ENCODE measurements around the gene TRPC4. TPM values are rescaled to one million over a fixed set of nuclear protein-coding genes. Genes with fewer than 3 reads are reported as not detected.

TRPC4 gene
- total RNA-seq, 1 donor from 2014 or later, result 2.6 TPM

DNA sequence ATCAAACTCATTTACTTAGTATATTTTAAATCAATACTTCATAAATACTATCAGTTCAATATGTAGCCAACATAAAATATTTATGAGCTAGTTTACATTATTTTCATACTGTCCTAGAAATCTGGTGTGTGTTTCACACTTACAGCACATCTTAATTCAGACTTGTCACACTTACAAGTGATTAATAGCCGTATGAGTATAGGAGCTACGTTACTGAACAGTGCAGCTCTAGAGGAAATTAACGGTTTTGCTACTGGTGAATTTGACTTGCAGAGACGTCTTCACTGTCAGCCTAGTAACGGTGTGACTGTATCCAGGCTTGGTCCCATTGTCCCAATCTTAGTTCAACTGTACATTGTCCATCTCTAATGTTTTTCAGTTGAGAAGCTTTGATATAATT is 237.3 kb downstream of the TRPC4 start:
- TF ChIP-seq, protein P1, sequence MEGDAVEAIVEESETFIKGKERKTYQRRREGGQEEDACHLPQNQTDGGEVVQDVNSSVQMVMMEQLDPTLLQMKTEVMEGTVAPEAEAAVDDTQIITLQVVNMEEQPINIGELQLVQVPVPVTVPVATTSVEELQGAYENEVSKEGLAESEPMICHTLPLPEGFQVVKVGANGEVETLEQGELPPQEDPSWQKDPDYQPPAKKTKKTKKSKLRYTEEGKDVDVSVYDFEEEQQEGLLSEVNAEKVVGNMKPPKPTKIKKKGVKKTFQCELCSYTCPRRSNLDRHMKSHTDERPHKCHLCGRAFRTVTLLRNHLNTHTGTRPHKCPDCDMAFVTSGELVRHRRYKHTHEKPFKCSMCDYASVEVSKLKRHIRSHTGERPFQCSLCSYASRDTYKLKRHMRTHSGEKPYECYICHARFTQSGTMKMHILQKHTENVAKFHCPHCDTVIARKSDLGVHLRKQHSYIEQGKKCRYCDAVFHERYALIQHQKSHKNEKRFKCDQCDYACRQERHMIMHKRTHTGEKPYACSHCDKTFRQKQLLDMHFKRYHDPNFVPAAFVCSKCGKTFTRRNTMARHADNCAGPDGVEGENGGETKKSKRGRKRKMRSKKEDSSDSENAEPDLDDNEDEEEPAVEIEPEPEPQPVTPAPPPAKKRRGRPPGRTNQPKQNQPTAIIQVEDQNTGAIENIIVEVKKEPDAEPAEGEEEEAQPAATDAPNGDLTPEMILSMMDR (IDR thresholded peaks at IDR 0.05; ENCODE audit: insufficient read depth, low read length, poor library complexity, severe bottlenecking), result no peak

GRCh38 chr13:37627428-37627827 is 242.1 kb downstream of the TRPC4 start:
- no peak overlapping the region for H3K4me3 ChIP-seq (ENCODE audit: low read depth, low read length)
- TF ChIP-seq, protein P1 (IDR thresholded peaks at IDR 0.05; ENCODE audit: insufficient read depth, low read length, poor library complexity, severe bottlenecking), result no peak
- no peaks in the 10 kb centered on the region for H3K27me3 ChIP-seq (ENCODE audit: control insufficient read depth, insufficient read depth, low read length)
- no peak for DNase-seq (ENCODE audit: low read depth)
- no peaks in the 10 kb centered on the region for H3K36me3 ChIP-seq (ENCODE audit: control insufficient read depth, insufficient read depth, low read length)

More for the DNA sequence above, 237.3 kb downstream of the TRPC4 start:
- Histone ChIP-seq H3K4me3 (ENCODE audit: low read depth, low read length) (no peak overlapping the region), H3K27me3 (ENCODE audit: control insufficient read depth, insufficient read depth, low read length) (no peaks in the 10 kb centered on the region), H3K36me3 (ENCODE audit: control insufficient read depth, insufficient read depth, low read length) (no peaks in the 10 kb centered on the region)
- no peak for DNase-seq (ENCODE audit: low read depth)

GRCh38 chr13:37621811-37622361 is 247.7 kb downstream of the TRPC4 start:
- Histone ChIP-seq H3K36me3 (ENCODE audit: control insufficient read depth, insufficient read depth, low read length) (no peaks in the 10 kb centered on the region), H3K27me3 (ENCODE audit: control insufficient read depth, insufficient read depth, low read length) (no peaks in the 10 kb centered on the region), H3K4me3 (ENCODE audit: low read depth, low read length) (no peak overlapping the region)
- DNase-seq (ENCODE audit: low read depth), result no peak
- TF ChIP-seq, protein P1 (IDR thresholded peaks at IDR 0.05; ENCODE audit: insufficient read depth, low read length, poor library complexity, severe bottlenecking), result no peak

GRCh38 chr13:37618554-37618953 is 251.0 kb downstream of the TRPC4 start:
- peak; percentile 10 for DNase-seq (ENCODE audit: low read depth)
- TF ChIP-seq, protein P1 (IDR thresholded peaks at IDR 0.05; ENCODE audit: insufficient read depth, low read length, poor library complexity, severe bottlenecking), result no peak
- H3K36me3 ChIP-seq (ENCODE audit: control insufficient read depth, insufficient read depth, low read length), result no peaks in the 10 kb centered on the region

GRCh38 chr13:37617173-37617572 is 252.4 kb downstream of the TRPC4 start:
- no peaks in the 10 kb centered on the region for H3K27me3 ChIP-seq (ENCODE audit: control insufficient read depth, insufficient read depth, low read length)
- H3K4me3 ChIP-seq (ENCODE audit: low read depth, low read length), result no peak overlapping the region
- TF ChIP-seq, protein P1 (IDR thresholded peaks at IDR 0.05; ENCODE audit: insufficient read depth, low read length, poor library complexity, severe bottlenecking), result no peak
- H3K36me3 ChIP-seq (ENCODE audit: control insufficient read depth, insufficient read depth, low read length), result no peaks in the 10 kb centered on the region
- DNase-seq (ENCODE audit: low read depth), result peak; percentile 91

More at GRCh38 chr13:37618554-37618953, 251.0 kb downstream of the TRPC4 start:
- Histone ChIP-seq H3K4me3 (ENCODE audit: low read depth, low read length) (no peak overlapping the region), H3K27me3 (ENCODE audit: control insufficient read depth, insufficient read depth, low read length) (no peaks in the 10 kb centered on the region)

- Histone ChIP-seq H3K36me3 (ENCODE audit: control insufficient read depth, insufficient read depth, low read length) (no peaks in the 10 kb centered on the region), H3K4me3 (ENCODE audit: low read depth, low read length) (no peak overlapping the region), H3K27me3 (ENCODE audit: control insufficient read depth, insufficient read depth, low read length) (no peaks in the 10 kb centered on the region)
- DNase-seq (ENCODE audit: low read depth), result no peak
- TF ChIP-seq, protein P1 (IDR thresholded peaks at IDR 0.05; ENCODE audit: insufficient read depth, low read length, poor library complexity, severe bottlenecking), result no peak
Measured at GRCh38 chr13:37616131-37616530, 253.4 kb downstream of the TRPC4 start.
